Ishikawa (cell line): ENCODE measurements around the gene LGSN.

Experiments used
- CEBPB ChIP-seq: IDR thresholded peaks from 2 replicates; pipeline ENCODE4 v1.6.1; 2012
- EP300 ChIP-seq: IDR thresholded peaks from 2 replicates; pipeline ENCODE4 v1.6.1; 2012; ENCODE audit warnings: borderline replicate concordance
- RAD21 ChIP-seq: IDR thresholded peaks from 2 replicates; pipeline ENCODE4 v1.6.1; 2012; ENCODE audit warnings: low read depth
- YY1 ChIP-seq: IDR thresholded peaks from 2 replicates; pipeline ENCODE4 v1.6.1; 2012; ENCODE audit warnings: low read depth
- TF ChIP-seq, protein P1 (sequence below): IDR thresholded peaks from 2 replicates; pipeline ENCODE4 v1.6.1; 2012

DNA sequence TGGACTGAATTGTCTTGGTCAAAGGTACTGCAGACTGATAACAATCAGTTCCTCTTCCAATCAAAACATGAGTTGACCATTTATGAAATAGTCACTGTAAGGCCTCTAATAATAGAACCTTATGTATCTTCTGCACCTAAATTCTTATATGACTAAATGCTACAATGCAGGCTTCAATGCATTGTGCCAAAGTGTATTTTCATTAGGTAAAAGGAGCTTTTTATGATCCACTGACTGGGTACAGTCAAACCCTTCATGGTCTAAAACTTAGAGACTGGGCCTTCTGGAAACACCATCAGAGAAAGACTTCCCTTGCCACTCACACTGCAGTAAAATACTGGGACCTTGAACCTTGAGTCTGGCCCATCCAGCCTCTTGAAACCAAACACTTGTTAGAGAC is 16.3 kb downstream of the LGSN start:
- TF ChIP-seq, protein P1, sequence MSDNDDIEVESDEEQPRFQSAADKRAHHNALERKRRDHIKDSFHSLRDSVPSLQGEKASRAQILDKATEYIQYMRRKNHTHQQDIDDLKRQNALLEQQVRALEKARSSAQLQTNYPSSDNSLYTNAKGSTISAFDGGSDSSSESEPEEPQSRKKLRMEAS: no peak
- TF ChIP-seq EP300: no peak
- no peak for TF ChIP-seq CEBPB
- TF ChIP-seq RAD21: no peak
- no peak for TF ChIP-seq YY1
